ENCODE data around the gene WEE1. TPM values are rescaled to one million over a fixed set of nuclear protein-coding genes. Genes with fewer than 3 reads are reported as not detected.

Gene WEE1
- polyA plus RNA-seq, 1 donor (not counting 4 experiments of a cell fraction or from before 2014, with no cell fraction given) = 39.2 TPM

DNA sequence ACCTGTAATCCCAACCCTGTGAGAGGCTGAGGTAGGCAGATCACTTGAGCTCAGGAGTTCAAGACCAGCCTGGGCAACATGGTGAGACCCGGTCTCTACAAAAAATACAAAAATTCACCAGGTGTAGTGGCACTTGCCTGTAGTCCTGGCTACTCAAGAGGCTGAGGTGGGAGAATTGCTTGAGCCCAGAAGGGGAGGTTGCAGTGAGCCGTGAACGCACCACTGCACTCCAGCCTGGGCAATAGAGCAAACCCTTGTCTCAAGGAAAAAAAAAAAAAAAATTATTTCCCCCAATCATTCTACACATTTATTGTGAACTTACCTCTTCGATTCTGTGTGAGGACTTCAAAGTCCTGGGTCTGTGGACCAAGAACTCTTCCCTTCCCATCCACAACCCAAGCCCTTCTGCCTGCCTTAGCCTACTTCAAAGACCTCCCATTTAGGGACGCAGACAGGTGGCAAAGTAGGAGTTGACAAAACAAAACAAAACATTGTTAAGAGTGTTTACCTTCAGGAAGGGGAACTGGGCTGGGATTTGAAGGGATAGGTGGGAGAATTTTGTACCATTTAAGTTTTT, 3.8 kb upstream of the WEE1 start:
- Histone ChIP-seq H3K4me1 (ENCODE audit: control insufficient read depth, extremely low read depth, insufficient read depth, low read length) (peaks cover 72% of the 10 kb centered on the region), H4K20me1 (ENCODE audit: control insufficient read depth, extremely low read depth, insufficient read depth, low read length) (no peaks in the 10 kb centered on the region), H3K36me3 (ENCODE audit: control insufficient read depth in 2 of 2, extremely low read depth in 1 of 2, insufficient read depth in 2 of 2, low read length in 2 of 2) (no peaks in the 10 kb centered on the region), H3K4me2 (ENCODE audit: control insufficient read depth, extremely low read depth, insufficient read depth, low read depth, low read length) (peak overlapping the region; percentile 77), H3K9ac (ENCODE audit: control insufficient read depth, extremely low read depth, insufficient read depth, low read length) (peak overlapping the region; percentile 87), H3K27me3 (ENCODE audit: control insufficient read depth, extremely low read depth, insufficient read depth, low read length) (no peaks in the 10 kb centered on the region), H3K9me3 (ENCODE audit: control insufficient read depth, low read depth, low read length) (no peaks in the 10 kb centered on the region), H2AFZ (ENCODE audit: control insufficient read depth, low read length) (no peak overlapping the region), H3K9me1 (ENCODE audit: control insufficient read depth, extremely low read depth, insufficient read depth, low read length) (no peaks in the 10 kb centered on the region), H3K4me3 (ENCODE audit: control insufficient read depth in 2 of 3, extremely low read depth in 1 of 3, insufficient read depth in 2 of 3, low read depth in 1 of 3, low read length in 3 of 3) (peak overlapping the region; percentile 1 to 17 (median 9)), H3K79me2 (ENCODE audit: control insufficient read depth, insufficient read depth, low read length) (peaks cover 12% of the 10 kb centered on the region), H3K27ac (ENCODE audit: control insufficient read depth, insufficient read depth, low read length) (peak overlapping the region; percentile 95)
- FAIRE-seq (no peak), DNase-seq (ENCODE audit: low read depth, low spot score) (no peak)
- dilution Hi-C loops (cut with MboI; ENCODE audit: extremely low pct_ligation_motif_present, low sequenced_read_pairs) = no loop called here
- TF ChIP-seq EZH2 (IDR thresholded peaks at IDR 0.05; ENCODE audit: low read length) = no peak
- no peak for TF ChIP-seq CTCF (optimal IDR thresholded peaks at IDR 0.05 in 1 of 3, IDR thresholded peaks at IDR 0.05 in 1 of 3, conservative IDR thresholded peaks at IDR 0.05 in 1 of 3; ENCODE audit: extremely low read depth in 1 of 3, insufficient read depth in 2 of 3, low read length in 3 of 3)

GRCh38 chr11:9570313-9571025, 3.0 kb upstream of the WEE1 start:
- Histone ChIP-seq H3K4me2 (ENCODE audit: control insufficient read depth, extremely low read depth, insufficient read depth, low read depth, low read length) (peak overlapping the region; percentile 77), H3K9me1 (ENCODE audit: control insufficient read depth, extremely low read depth, insufficient read depth, low read length) (no peaks in the 10 kb centered on the region), H3K36me3 (ENCODE audit: control insufficient read depth in 2 of 2, extremely low read depth in 1 of 2, insufficient read depth in 2 of 2, low read length in 2 of 2) (no peaks in the 10 kb centered on the region), H3K79me2 (ENCODE audit: control insufficient read depth, insufficient read depth, low read length) (peaks cover 19% of the 10 kb centered on the region), H3K27me3 (ENCODE audit: control insufficient read depth, extremely low read depth, insufficient read depth, low read length) (no peaks in the 10 kb centered on the region), H3K4me3 (ENCODE audit: control insufficient read depth in 2 of 3, extremely low read depth in 1 of 3, insufficient read depth in 2 of 3, low read depth in 1 of 3, low read length in 3 of 3) (no peak overlapping the region), H3K9me3 (ENCODE audit: control insufficient read depth, low read depth, low read length) (no peaks in the 10 kb centered on the region), H3K4me1 (ENCODE audit: control insufficient read depth, extremely low read depth, insufficient read depth, low read length) (peaks cover 65% of the 10 kb centered on the region), H2AFZ (ENCODE audit: control insufficient read depth, low read length) (peak overlapping the region; percentile 3), H3K9ac (ENCODE audit: control insufficient read depth, extremely low read depth, insufficient read depth, low read length) (peak overlapping the region; percentile 87), H3K27ac (ENCODE audit: control insufficient read depth, insufficient read depth, low read length) (peak overlapping the region; percentile 95), H4K20me1 (ENCODE audit: control insufficient read depth, extremely low read depth, insufficient read depth, low read length) (no peaks in the 10 kb centered on the region)
- TF ChIP-seq EZH2 (IDR thresholded peaks at IDR 0.05; ENCODE audit: low read length) = no peak
- no peak for DNase-seq (ENCODE audit: low read depth, low spot score)
- dilution Hi-C loops (cut with MboI; ENCODE audit: extremely low pct_ligation_motif_present, low sequenced_read_pairs) = no loop called here
- FAIRE-seq = no peak
